Right atrium auricular region (tissue), 2 donors: ENCODE measurements around the gene HOXD12. TPM values are rescaled to one million over a fixed set of nuclear protein-coding genes. Genes with fewer than 3 reads are reported as not detected.

Source experiments
- DNase-seq: peaks from one replicate; pipeline ENCODE4 v3.0.0-alpha.2; 2019; ENCODE audit warnings: low spot score
- H3K27ac ChIP-seq, 2 donors: fragments of 200-600 bp; sonication (generic); 1 replicate in 1 of 2; 2 replicates in 1 of 2; pipeline ENCODE4 v1.5.1; 2016 to 2019
- H3K27me3 ChIP-seq, 2 donors: fragments of 200-600 bp; sonication (generic); one replicate each; pipeline versions ENCODE4 v1.5.1 to v1.6.0; 2017 to 2019
- H3K36me3 ChIP-seq: fragments of 200-600 bp; sonication (generic); one replicate; pipeline ENCODE4 v1.5.1; 2016
- H3K4me1 ChIP-seq, 2 donors: fragments of 200-600 bp; sonication (generic); one replicate each; pipeline versions ENCODE4 v1.5.1 to v1.6.0; 2017 to 2019
- H3K4me3 ChIP-seq, 2 donors: fragments of 200-600 bp; sonication (generic); 1 replicate in 1 of 2; 2 replicates in 1 of 2; pipeline ENCODE4 v1.5.1; 2017 to 2019; ENCODE audit warnings: mild to moderate bottlenecking in 1 of 2, moderate library complexity in 1 of 2
- H3K9me3 ChIP-seq, 2 donors: fragments of 200-600 bp; sonication (generic); one replicate each; pipeline ENCODE4 v1.5.1; 2019
- total RNA-seq, 2 donors: library from RNA; depleted of rRNA; stranded (reverse); fragments of >200 nt; gene quantifications; one replicate each; pipeline ENCODE4 v1.1.0, GENCODE V29; 2016
- TF ChIP-seq, protein P1 (sequence below), 2 donors: fragments of 200-600 bp; sonication (generic); IDR thresholded peaks; one replicate each; pipeline ENCODE4 v1.5.1; 2019; ENCODE audit warnings: antibody characterized with exemption in 2 of 2

Gene HOXD12
- total RNA-seq, 2 donors from 2014 or later: not detected

- peaks cover 18 to 36% of the 10 kb centered on the region in 2 donors for H3K27me3 ChIP-seq
- no peak for DNase-seq
- no peaks in the 10 kb centered on the region for H3K9me3 ChIP-seq
- H3K4me3 ChIP-seq: no peak overlapping the region
- H3K36me3 ChIP-seq: no peaks in the 10 kb centered on the region
- TF ChIP-seq, protein P1, sequence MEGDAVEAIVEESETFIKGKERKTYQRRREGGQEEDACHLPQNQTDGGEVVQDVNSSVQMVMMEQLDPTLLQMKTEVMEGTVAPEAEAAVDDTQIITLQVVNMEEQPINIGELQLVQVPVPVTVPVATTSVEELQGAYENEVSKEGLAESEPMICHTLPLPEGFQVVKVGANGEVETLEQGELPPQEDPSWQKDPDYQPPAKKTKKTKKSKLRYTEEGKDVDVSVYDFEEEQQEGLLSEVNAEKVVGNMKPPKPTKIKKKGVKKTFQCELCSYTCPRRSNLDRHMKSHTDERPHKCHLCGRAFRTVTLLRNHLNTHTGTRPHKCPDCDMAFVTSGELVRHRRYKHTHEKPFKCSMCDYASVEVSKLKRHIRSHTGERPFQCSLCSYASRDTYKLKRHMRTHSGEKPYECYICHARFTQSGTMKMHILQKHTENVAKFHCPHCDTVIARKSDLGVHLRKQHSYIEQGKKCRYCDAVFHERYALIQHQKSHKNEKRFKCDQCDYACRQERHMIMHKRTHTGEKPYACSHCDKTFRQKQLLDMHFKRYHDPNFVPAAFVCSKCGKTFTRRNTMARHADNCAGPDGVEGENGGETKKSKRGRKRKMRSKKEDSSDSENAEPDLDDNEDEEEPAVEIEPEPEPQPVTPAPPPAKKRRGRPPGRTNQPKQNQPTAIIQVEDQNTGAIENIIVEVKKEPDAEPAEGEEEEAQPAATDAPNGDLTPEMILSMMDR (IDR thresholded peaks at IDR 0.05): no peak
- no peak overlapping the region for H3K27ac ChIP-seq
- H3K4me1 ChIP-seq: peaks cover 0 to 20% of the 10 kb centered on the region in 2 donors
Observed at GRCh38 chr2:176068419-176068832, 31.2 kb upstream of the HOXD12 start.

DNA sequence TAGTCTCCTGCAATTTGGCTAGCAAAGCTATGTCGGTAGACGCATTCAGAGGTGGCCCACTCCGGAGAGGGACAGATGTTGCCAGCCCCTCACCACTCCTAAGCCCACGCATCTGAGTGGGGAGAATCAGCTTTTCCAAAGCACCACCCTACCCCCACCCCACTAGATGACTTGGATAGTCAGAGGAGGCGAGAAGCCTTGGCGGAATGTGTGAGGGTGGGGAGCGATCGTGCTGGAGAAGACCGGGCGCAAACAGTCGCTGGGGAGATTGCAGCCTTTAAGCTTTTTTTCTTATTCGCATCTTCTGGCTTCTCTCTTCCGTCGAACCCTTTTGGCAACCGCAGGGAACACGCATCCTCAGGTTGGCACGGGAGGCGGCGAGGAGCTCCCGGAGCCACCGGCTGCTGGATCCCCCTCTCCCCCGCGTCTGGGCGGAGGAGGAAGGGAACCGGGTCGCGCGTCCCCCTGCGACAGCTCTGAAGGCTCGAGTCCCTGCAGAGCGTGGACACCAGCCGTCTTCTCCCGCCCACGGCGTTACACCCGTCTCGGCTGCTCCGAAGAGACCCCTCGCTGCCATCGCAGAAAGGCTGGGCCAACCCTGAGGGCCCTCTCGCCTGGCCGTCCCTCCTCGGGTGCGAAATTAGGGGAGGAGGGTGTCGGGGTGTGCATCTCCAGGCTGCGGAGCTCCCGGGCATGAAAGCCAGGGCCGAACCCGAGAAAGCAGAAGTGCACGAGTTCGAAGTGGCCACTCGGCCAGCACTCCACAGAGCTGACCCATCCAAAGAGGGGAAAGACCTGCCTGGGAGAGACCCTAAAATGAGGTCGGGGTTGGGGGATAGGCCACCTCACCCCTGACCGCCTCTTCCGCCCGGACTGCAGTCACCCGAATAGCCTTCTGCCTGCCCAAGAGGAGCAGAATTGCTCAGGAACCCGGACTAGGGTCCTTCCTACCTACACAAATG, 28.0 kb upstream of the HOXD12 start:
- peaks cover 0 to 5% of the 10 kb centered on the region in 2 donors for H3K9me3 ChIP-seq
- H3K4me3 ChIP-seq: no peak overlapping the region
- peaks cover 0 to 20% of the 10 kb centered on the region in 2 donors for H3K4me1 ChIP-seq
- H3K36me3 ChIP-seq: no peaks in the 10 kb centered on the region
- TF ChIP-seq, protein P1 (IDR thresholded peaks at IDR 0.05): no peak
- peaks cover 37 to 68% of the 10 kb centered on the region in 2 donors for H3K27me3 ChIP-seq
- no peak for DNase-seq
- no peak overlapping the region for H3K27ac ChIP-seq

DNA sequence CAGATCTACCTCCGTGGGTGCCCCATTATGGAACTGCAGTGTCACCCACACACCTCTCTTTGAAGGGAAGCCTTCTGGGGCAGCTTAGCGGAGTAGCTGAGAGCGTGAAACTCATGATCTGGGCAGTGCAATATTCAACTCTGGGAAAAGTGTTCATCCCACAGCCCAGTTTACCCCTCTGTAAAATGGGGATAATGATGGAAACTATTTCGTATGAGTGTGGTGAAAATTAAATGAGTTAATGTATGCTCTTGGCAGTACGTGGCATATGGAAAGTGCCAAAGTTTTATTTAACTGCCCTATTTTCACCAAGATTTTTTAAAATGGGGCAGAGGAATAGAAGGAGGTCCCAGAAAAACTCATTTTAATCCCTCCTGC, 27.3 kb upstream of the HOXD12 start:
- Histone ChIP-seq H3K4me3 (no peak overlapping the region), H3K36me3 (no peaks in the 10 kb centered on the region), H3K9me3 (peaks cover 0 to 6% of the 10 kb centered on the region in 2 donors), H3K4me1 (peaks cover 0 to 15% of the 10 kb centered on the region in 2 donors), H3K27me3 (peaks cover 44 to 68% of the 10 kb centered on the region in 2 donors), H3K27ac (no peak overlapping the region)
- DNase-seq: no peak
- TF ChIP-seq, protein P1 (IDR thresholded peaks at IDR 0.05): no peak

DNA sequence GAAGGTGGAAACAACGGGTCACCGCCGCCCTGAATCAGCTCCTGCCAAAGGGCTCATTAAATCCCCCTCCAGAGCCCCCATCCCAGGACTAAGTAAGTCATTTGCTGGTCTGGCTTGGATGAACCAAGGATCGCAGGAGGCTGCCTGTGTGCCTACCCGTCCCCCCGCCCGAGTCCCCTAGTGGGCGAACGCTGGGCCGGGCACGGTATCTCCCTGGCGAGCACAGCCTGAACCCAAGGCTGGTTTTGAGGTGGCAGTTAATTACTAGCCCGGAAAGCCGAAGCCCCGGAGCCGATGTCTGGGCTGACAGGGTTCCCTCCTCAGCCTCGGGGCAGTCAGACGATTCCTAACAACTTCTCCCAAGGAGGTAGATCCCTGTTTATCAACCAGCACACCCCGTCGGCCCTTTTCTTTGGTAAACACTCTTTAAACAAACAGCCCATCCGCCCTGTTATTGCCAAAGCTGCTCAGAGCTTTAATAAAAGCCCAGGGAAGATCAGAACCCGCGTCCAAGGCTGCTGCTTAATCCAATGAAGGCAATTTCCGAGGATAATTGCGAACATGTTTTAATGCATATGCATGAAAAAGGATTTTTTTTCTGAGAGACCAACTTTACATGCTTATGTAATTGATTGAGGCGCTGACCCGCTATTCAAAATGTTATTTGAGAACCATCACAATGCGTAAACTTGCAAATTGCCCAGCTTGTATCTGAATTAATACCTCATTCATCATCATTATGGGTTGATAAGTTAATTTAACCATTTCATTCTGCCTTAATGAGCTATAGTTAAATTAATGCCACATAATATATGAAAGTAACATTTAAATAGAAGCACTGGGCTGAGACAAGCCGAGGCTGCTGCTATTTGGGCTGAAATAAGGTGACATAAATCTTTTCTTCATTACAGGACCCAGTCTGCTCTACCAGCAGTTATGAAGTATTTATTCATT, 26.4 kb upstream of the HOXD12 start:
- peaks cover 0 to 6% of the 10 kb centered on the region in 2 donors for H3K4me1 ChIP-seq
- no peaks in the 10 kb centered on the region for H3K36me3 ChIP-seq
- DNase-seq: no peak
- no peak overlapping the region for H3K27ac ChIP-seq
- H3K4me3 ChIP-seq: no peak overlapping the region
- TF ChIP-seq, protein P1 (IDR thresholded peaks at IDR 0.05): no peak
- H3K9me3 ChIP-seq: peaks cover 0 to 6% of the 10 kb centered on the region in 2 donors
- peaks cover 47 to 65% of the 10 kb centered on the region in 2 donors for H3K27me3 ChIP-seq

GRCh38 chr2:176074919-176075425, 24.6 kb upstream of the HOXD12 start:
- no peak overlapping the region for H3K27ac ChIP-seq
- TF ChIP-seq, protein P1 (IDR thresholded peaks at IDR 0.05): no peak
- H3K36me3 ChIP-seq: no peaks in the 10 kb centered on the region
- no peak for DNase-seq
- H3K4me1 ChIP-seq: peaks cover 0 to 11% of the 10 kb centered on the region in 2 donors
- no peak overlapping the region for H3K4me3 ChIP-seq
- peaks cover 60 to 75% of the 10 kb centered on the region in 2 donors for H3K27me3 ChIP-seq
- peaks cover 0 to 6% of the 10 kb centered on the region in 2 donors for H3K9me3 ChIP-seq
